Endothelial cell of umbilical vein (primary cell): Measurements from ENCODE around the gene WDFY2. TPM values are rescaled to one million over a fixed set of nuclear protein-coding genes. Genes with fewer than 3 reads are reported as not detected.

Experiments used
- BruUV-seq: library from RNA; stranded (reverse); fragments of 400-500 nt; replicated peaks from 2 replicates; lab custom pipeline; 2021; lab: Mats Ljungman, UMichigan
- CTCF ChIA-PET: fragments of 300-600, 350-600 bp; sonication (Branson Sonifier 250); formaldehyde crosslinking; loops from one replicate; lab custom pipeline; 2021; ENCODE audit warnings: antibody characterized with exemption, inconsistent platforms; lab: Charles Lee
- POLR2A ChIA-PET: fragments of 300-600, 350-600 bp; sonication (Branson Sonifier 250); formaldehyde crosslinking; loops from one replicate; lab custom pipeline; 2021; ENCODE audit warnings: antibody characterized with exemption, inconsistent platforms; lab: Charles Lee
- DNase-seq: peaks from one replicate; pipeline ENCODE4 v3.0.0-alpha.2; 2011; ENCODE audit warnings: low read depth, low spot score
- FAIRE-seq: peaks from 2 replicates; lab custom pipeline; 2011; peaks lifted over from hg19 to GRCh38; lab: Jason Lieb, UNC
- H2AFZ ChIP-seq: 2 replicates; pipeline ENCODE4 v1.6.0; 2012; ENCODE audit warnings: low read depth, low read length, control low read depth, inconsistent platforms
- H3K27ac ChIP-seq: 2 replicates; pipeline ENCODE4 v1.5.1; 2011; ENCODE audit warnings: low read depth, mild to moderate bottlenecking, control low read depth, low read length, moderate library complexity; ENCODE audit not compliant: insufficient read depth
- H3K27me3 ChIP-seq, 2 experiments: 2 replicates each; pipeline versions ENCODE4 v1.6.0 to v1.6.1; 2011; ENCODE audit warnings: low read length in 2 of 2, mixed read lengths in 1 of 2; ENCODE audit not compliant: control insufficient read depth in 2 of 2, insufficient read depth in 2 of 2
- H3K36me3 ChIP-seq, 2 experiments: 2 replicates in 1 of 2; 3 replicates in 1 of 2; pipeline ENCODE4 v1.5.1; 2011; ENCODE audit warnings: low read length in 2 of 2, mild to moderate bottlenecking in 1 of 2, moderate library complexity in 1 of 2; ENCODE audit not compliant: control insufficient read depth in 2 of 2, insufficient read depth in 2 of 2; ENCODE audit errors: extremely low read depth in 1 of 2
- H3K4me1 ChIP-seq: 3 replicates; pipeline ENCODE4 v1.5.1; 2011; ENCODE audit warnings: mild to moderate bottlenecking, low read length; ENCODE audit not compliant: control insufficient read depth, insufficient read depth; ENCODE audit errors: extremely low read depth
- H3K4me2 ChIP-seq: 2 replicates; pipeline ENCODE4 v1.6.1; 2011; ENCODE audit warnings: low read length, control low read depth, mixed read lengths; ENCODE audit not compliant: insufficient read depth
- H3K4me3 ChIP-seq, 3 experiments: fragments of 200-600 bp in 1 of 3; sonication (generic), shearing (Covaris generic) in 1 of 3; replicated peaks in 1 of 3; 2 replicates each; pipeline ENCODE4 v1.5.1; 2011 to 2016; ENCODE audit warnings: control low read depth in 3 of 3, low read length in 3 of 3, mild to moderate bottlenecking in 2 of 3, inconsistent platforms in 1 of 3, low read depth in 1 of 3, moderate library complexity in 1 of 3; ENCODE audit not compliant: insufficient read depth in 1 of 3
- H3K79me2 ChIP-seq: 2 replicates; pipeline ENCODE4 v1.6.0; 2012; ENCODE audit warnings: low read length, inconsistent platforms; ENCODE audit not compliant: control insufficient read depth, insufficient read depth
- H3K9ac ChIP-seq: replicated peaks from 2 replicates; pipeline ENCODE3; 2011; ENCODE audit warnings: low read length, control low read depth; ENCODE audit not compliant: insufficient read depth; ENCODE audit errors: extremely low read depth
- H3K9me1 ChIP-seq: replicated peaks from 3 replicates; pipeline ENCODE4 v1.6.0; 2011; ENCODE audit warnings: mild to moderate bottlenecking, low read length; ENCODE audit not compliant: control insufficient read depth, insufficient read depth; ENCODE audit errors: extremely low read depth
- H3K9me3 ChIP-seq: replicated peaks from 2 replicates; pipeline ENCODE4 v1.5.1; 2012; ENCODE audit warnings: low read length, inconsistent platforms; ENCODE audit not compliant: control insufficient read depth, insufficient read depth
- H4K20me1 ChIP-seq: replicated peaks from 2 replicates; pipeline ENCODE3; 2011; ENCODE audit warnings: mild to moderate bottlenecking, low read length; ENCODE audit not compliant: control insufficient read depth, insufficient read depth; ENCODE audit errors: extremely low read depth
- EZH2 ChIP-seq: IDR thresholded peaks from 2 replicates; pipeline ENCODE4 v1.6.1; 2012; ENCODE audit warnings: borderline replicate concordance, low read depth, mild to moderate bottlenecking, moderate library complexity, low read length, inconsistent platforms; ENCODE audit not compliant: severe bottlenecking
- FOS ChIP-seq: IDR thresholded peaks from 2 replicates; pipeline ENCODE4 v1.6.1; 2011; ENCODE audit warnings: mild to moderate bottlenecking, low read length, moderate library complexity, borderline replicate concordance; ENCODE audit not compliant: insufficient read depth
- GATA2 ChIP-seq: IDR thresholded peaks from 2 replicates; pipeline ENCODE4 v1.7.0; 2011; ENCODE audit warnings: low read depth, mild to moderate bottlenecking, moderate library complexity, mixed read lengths, low read length; ENCODE audit not compliant: insufficient read length, insufficient read depth
- JUN ChIP-seq: IDR thresholded peaks from 2 replicates; pipeline ENCODE4 v1.6.1; 2011; ENCODE audit warnings: borderline replicate concordance, low read depth; ENCODE audit not compliant: insufficient read length, insufficient read depth
- MAX ChIP-seq: IDR thresholded peaks from 2 replicates; pipeline ENCODE4 v1.6.1; 2011; ENCODE audit not compliant: insufficient read depth, insufficient read length
- MYC ChIP-seq: IDR thresholded peaks from one replicate; pipeline ENCODE4 v1.6.1; 2011; ENCODE audit warnings: mild to moderate bottlenecking, low read depth, low read length
- POLR2A ChIP-seq: IDR thresholded peaks from 2 replicates; pipeline ENCODE4 v1.6.1; 2012; ENCODE audit warnings: low read depth, mild to moderate bottlenecking, control low read depth, low read length
- POLR2AphosphoS5 ChIP-seq: IDR thresholded peaks from 2 replicates; pipeline ENCODE4 v1.6.1; 2012; ENCODE audit warnings: low read depth, mild to moderate bottlenecking, control low read depth, low read length, moderate library complexity; ENCODE audit not compliant: insufficient read depth
- dilution Hi-C: fragments of 300-500 bp; cut with MboI; formaldehyde crosslinking; loops from one replicate; pipeline ENCODE4 v1.15.0; 2019; ENCODE audit warnings: low sequenced_read_pairs; ENCODE audit not compliant: extremely low pct_ligation_motif_present
- intact Hi-C: fragments of 100-400 bp; cut with micrococcal nuclease; formaldehyde crosslinking; loops from one replicate; pipeline ENCODE4 v1.10.0; 2022
- polyA plus RNA-seq, 4 experiments: library from polyadenylated mRNA; depleted of rRNA in 3 of 4; stranded (reverse) in 3 of 4; unstranded in 1 of 4; fragments of >200 nt; gene quantifications; 2 replicates each; pipeline versions ENCODE4 v1.2.1 to v1.2.3, GENCODE V29; 2011 to 2012; ENCODE audit warnings: missing spikeins in 1 of 4
- total RNA-seq: library from RNA; stranded (reverse); gene quantifications from 2 replicates; pipeline ENCODE4 v1.2.3, GENCODE V29; 2021

WDFY2 gene
- total and polyA plus RNA-seq, 2 donors (not counting 3 experiments of a cell fraction or from before 2014, with no cell fraction given), result 2.1 to 5.5 TPM

GRCh38 chr13:51697855-51698254 is 113.6 kb downstream of the WDFY2 start:
- no peaks in the 10 kb centered on the region for H4K20me1 ChIP-seq
- no peaks in the 10 kb centered on the region for H3K27me3 ChIP-seq
- H3K27ac ChIP-seq, result no peak overlapping the region
- no peak for DNase-seq
- FAIRE-seq, result no peak
- no peaks in the 10 kb centered on the region for H3K36me3 ChIP-seq
- H3K9ac ChIP-seq, result no peak overlapping the region
- no peaks in the 10 kb centered on the region for H3K9me1 ChIP-seq
- no peaks in the 10 kb centered on the region for H3K9me3 ChIP-seq
- ChIA-PET POLR2A (no interaction called here), CTCF (interaction anchor here (0.5 to 1.8 kb wide), 10 partner anchors 10 to 412 kb away, joined by 3 to 5 read pairs (median 3); no protein-coding TSS in a partner anchor)
- no peak for TF ChIP-seq POLR2A
- TF ChIP-seq MAX, result no peak
- TF ChIP-seq FOS, result no peak
- dilution Hi-C loops (no loop called here), intact Hi-C loops (no loop called here)
- no peak overlapping the region for H3K4me3 ChIP-seq
- peaks cover 17% of the 10 kb centered on the region for H3K4me1 ChIP-seq
- H3K4me2 ChIP-seq, result no peak overlapping the region
- H2AFZ ChIP-seq, result no peak overlapping the region
- no TSS peak for BruUV-seq
- H3K79me2 ChIP-seq, result no peaks in the 10 kb centered on the region

GRCh38 chr13:51698352-51698751 is 114.1 kb downstream of the WDFY2 start:
- POLR2A ChIA-PET, result no interaction called here
- H3K9me1 ChIP-seq, result no peaks in the 10 kb centered on the region
- H3K27ac ChIP-seq, result no peak overlapping the region
- TF ChIP-seq POLR2A (no peak), MYC (no peak), FOS (no peak), JUN (no peak), GATA2 (no peak), POLR2AphosphoS5 (no peak), EZH2 (no peak)
- DNase-seq (no peak), FAIRE-seq (no peak)
- no peak overlapping the region for H3K4me3 ChIP-seq
- H4K20me1 ChIP-seq, result no peaks in the 10 kb centered on the region
- H3K9ac ChIP-seq, result no peak overlapping the region
- H3K27me3 ChIP-seq, result no peaks in the 10 kb centered on the region
- H3K4me2 ChIP-seq, result no peak overlapping the region
- CTCF ChIA-PET, result interaction anchor here (0.5 to 1.8 kb wide), 6 partner anchors 11 to 117 kb away, joined by 3 to 4 read pairs (median 3); no protein-coding TSS in a partner anchor
- peaks cover 17% of the 10 kb centered on the region for H3K4me1 ChIP-seq
- H3K79me2 ChIP-seq, result no peaks in the 10 kb centered on the region
- no peaks in the 10 kb centered on the region for H3K36me3 ChIP-seq
- H2AFZ ChIP-seq, result no peak overlapping the region
- intact Hi-C loops (no loop called here), dilution Hi-C loops (no loop called here)
- no peaks in the 10 kb centered on the region for H3K9me3 ChIP-seq
- BruUV-seq, result no TSS peak
